ENCODE data around the gene ACP2. TPM values are rescaled to one million over a fixed set of nuclear protein-coding genes. Genes with fewer than 3 reads are reported as not detected.
A peak's percentile ranks its signal among the peaks of the same experiment; 100 is the strongest.

The ACP2 gene
- polyA plus RNA-seq, 1 of the 3 experiments (the other 2 are of a cell fraction): 17.5 TPM

DNA sequence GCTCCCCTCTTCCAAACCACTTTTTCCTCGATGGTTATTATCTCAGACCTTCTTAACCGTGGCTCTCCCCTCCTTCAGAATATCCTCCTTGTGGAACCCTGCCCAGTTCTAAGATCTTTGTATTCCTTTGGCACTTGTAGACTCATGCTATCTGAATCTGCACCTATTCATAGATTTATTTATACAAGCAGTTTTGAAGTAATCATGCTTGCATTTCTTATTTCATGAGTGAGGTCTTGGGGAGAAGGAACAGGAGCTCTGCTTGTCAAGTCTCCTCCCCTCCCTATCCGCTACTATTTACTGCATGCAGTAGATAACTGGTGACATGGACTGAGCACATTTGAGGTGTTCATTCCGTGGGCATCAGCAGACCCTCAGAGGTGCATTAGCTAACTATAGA lies 15.9 kb upstream of the ACP2 start:
- Histone ChIP-seq H3K9me2 (no peaks in the 10 kb centered on the region), H3K9me3 (no peaks in the 10 kb centered on the region), H3K36me3 (replicated peaks in 1 of 2; ENCODE audit: control insufficient read depth in 1 of 2, insufficient read depth in 2 of 2, low read length in 1 of 2) (no peaks in the 10 kb centered on the region), H2AFZ (ENCODE audit: low read depth) (peak overlapping the region; percentile 20; the same call in 1 of the 2 replicates), H3K4me3 (ENCODE audit: low read depth in 2 of 2, low read length in 1 of 2) (no peak overlapping the region), H3F3A (replicated peaks; ENCODE audit: insufficient read depth) (peaks cover 16% of the 10 kb centered on the region), H3K9ac (no peak overlapping the region), H3K4me2 (peak overlapping the region; percentile 48; the same call in 1 of the 2 replicates), H3K79me2 (ENCODE audit: insufficient read depth) (no peaks in the 10 kb centered on the region), H3K4me1 (ENCODE audit: control insufficient read depth in 1 of 2, insufficient read depth in 2 of 2, low read depth in 1 of 2, low read length in 1 of 2) (peaks cover 12 to 33% of the 10 kb centered on the region in 2 experiments; a peak in 3 of 4 replicates), H3K27ac (ENCODE audit: low read depth in 2 of 2, low read length in 1 of 2) (peak overlapping the region in 1 of 2 experiments; percentile 53; a peak in 2 of 4 replicates), H4K20me1 (ENCODE audit: insufficient read depth) (no peaks in the 10 kb centered on the region), H3K27me3 (ENCODE audit: insufficient read depth) (no peaks in the 10 kb centered on the region)
- TF ChIP-seq FOXJ3 (CRISPR knock-in tag; IDR thresholded peaks at IDR 0.05) (no peak), GATA2 (CRISPR knock-in tag; IDR thresholded peaks at IDR 0.05) (no peak), MXI1 (IDR thresholded peaks at IDR 0.05; ENCODE audit: low read depth, low read length) (no peak), NFIC (IDR thresholded peaks at IDR 0.05; ENCODE audit: borderline replicate concordance) (no peak), TEAD4 (IDR thresholded peaks at IDR 0.05; ENCODE audit: borderline replicate concordance, insufficient read depth) (no peak), ELF1 (IDR thresholded peaks at IDR 0.05) (no peak), FOXM1 (IDR thresholded peaks at IDR 0.05; ENCODE audit: low read depth) (no peak)
- POLR2A ChIA-PET: no interaction called here
- CTCF ChIA-PET: interaction anchor here (2.7 to 3.6 kb wide), 2 partner anchors 87 to 90 kb away, joined by 13 to 17 read pairs; partner anchors contain the start of gene ARFGAP2
- no peak for DNase-seq
- WGBS (ENCODE audit: low lambda C conversion rate): 92% methylated on average over 4 of the region's 4 CpGs

GRCh38 chr11:47264119-47264518 lies 15.5 kb upstream of the ACP2 start:
- no peak overlapping the region for H3K27ac ChIP-seq (ENCODE audit: low read depth in 2 of 2, low read length in 1 of 2)

More at GRCh38 chr11:47264119-47264518, 15.5 kb upstream of the ACP2 start:
- Histone ChIP-seq H3K9me2 (no peaks in the 10 kb centered on the region), H3K9ac (no peak overlapping the region), H3K4me3 (ENCODE audit: low read depth in 2 of 2, low read length in 1 of 2) (no peak overlapping the region), H3K79me2 (ENCODE audit: insufficient read depth) (no peaks in the 10 kb centered on the region), H3K27me3 (ENCODE audit: insufficient read depth) (no peaks in the 10 kb centered on the region), H3K36me3 (replicated peaks in 1 of 2; ENCODE audit: control insufficient read depth in 1 of 2, insufficient read depth in 2 of 2, low read length in 1 of 2) (no peaks in the 10 kb centered on the region), H4K20me1 (ENCODE audit: insufficient read depth) (no peaks in the 10 kb centered on the region), H2AFZ (ENCODE audit: low read depth) (no peak overlapping the region), H3K4me1 (ENCODE audit: control insufficient read depth in 1 of 2, insufficient read depth in 2 of 2, low read depth in 1 of 2, low read length in 1 of 2) (peaks cover 11 to 32% of the 10 kb centered on the region in 2 experiments; a peak in 3 of 4 replicates), H3K9me3 (no peaks in the 10 kb centered on the region), H3K4me2 (no peak overlapping the region), H3F3A (replicated peaks; ENCODE audit: insufficient read depth) (peaks cover 15% of the 10 kb centered on the region)
- ChIA-PET CTCF (interaction anchor here (1.5 to 3.6 kb wide), 4 partner anchors 9 to 90 kb away, joined by 4 to 17 read pairs (median 9); partner anchors contain the start of genes ACP2 and ARFGAP2), POLR2A (no interaction called here)
- 99% methylated on average over 6 of the region's 6 CpGs for WGBS (ENCODE audit: low lambda C conversion rate)
- TF ChIP-seq, protein P1, sequence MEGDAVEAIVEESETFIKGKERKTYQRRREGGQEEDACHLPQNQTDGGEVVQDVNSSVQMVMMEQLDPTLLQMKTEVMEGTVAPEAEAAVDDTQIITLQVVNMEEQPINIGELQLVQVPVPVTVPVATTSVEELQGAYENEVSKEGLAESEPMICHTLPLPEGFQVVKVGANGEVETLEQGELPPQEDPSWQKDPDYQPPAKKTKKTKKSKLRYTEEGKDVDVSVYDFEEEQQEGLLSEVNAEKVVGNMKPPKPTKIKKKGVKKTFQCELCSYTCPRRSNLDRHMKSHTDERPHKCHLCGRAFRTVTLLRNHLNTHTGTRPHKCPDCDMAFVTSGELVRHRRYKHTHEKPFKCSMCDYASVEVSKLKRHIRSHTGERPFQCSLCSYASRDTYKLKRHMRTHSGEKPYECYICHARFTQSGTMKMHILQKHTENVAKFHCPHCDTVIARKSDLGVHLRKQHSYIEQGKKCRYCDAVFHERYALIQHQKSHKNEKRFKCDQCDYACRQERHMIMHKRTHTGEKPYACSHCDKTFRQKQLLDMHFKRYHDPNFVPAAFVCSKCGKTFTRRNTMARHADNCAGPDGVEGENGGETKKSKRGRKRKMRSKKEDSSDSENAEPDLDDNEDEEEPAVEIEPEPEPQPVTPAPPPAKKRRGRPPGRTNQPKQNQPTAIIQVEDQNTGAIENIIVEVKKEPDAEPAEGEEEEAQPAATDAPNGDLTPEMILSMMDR (IDR thresholded peaks at IDR 0.05): no peak
- TF ChIP-seq ZBTB33 (IDR thresholded peaks at IDR 0.05; ENCODE audit: borderline replicate concordance, low read depth): no peak
- TF ChIP-seq TCF12 (IDR thresholded peaks at IDR 0.05): no peak
- no peak for TF ChIP-seq YY1 (IDR thresholded peaks at IDR 0.05; ENCODE audit: low read depth)
- TF ChIP-seq TEAD4 (IDR thresholded peaks at IDR 0.05; ENCODE audit: borderline replicate concordance, insufficient read depth): no peak
- TF ChIP-seq RXRA (IDR thresholded peaks at IDR 0.05; ENCODE audit: borderline replicate concordance, low read depth): no peak
- no peak for TF ChIP-seq RCOR1 (IDR thresholded peaks at IDR 0.05; ENCODE audit: low read length)
- TF ChIP-seq MXI1 (IDR thresholded peaks at IDR 0.05; ENCODE audit: low read depth, low read length): no peak
- TF ChIP-seq TAF1 (IDR thresholded peaks at IDR 0.05; ENCODE audit: borderline replicate concordance, low read depth, low read length): no peak
- TF ChIP-seq RAD21 (IDR thresholded peaks at IDR 0.05; ENCODE audit: low read length): no peak
- TF ChIP-seq CHD2 (IDR thresholded peaks at IDR 0.05; ENCODE audit: low read length, partially characterized antibody): no peak
- TF ChIP-seq GABPA (IDR thresholded peaks at IDR 0.05; ENCODE audit: low read depth): no peak
- TF ChIP-seq EP300 (IDR thresholded peaks at IDR 0.05; ENCODE audit: borderline replicate concordance in 1 of 2, low read depth in 1 of 2, low read length in 1 of 2): no peak
- TF ChIP-seq NFIC (IDR thresholded peaks at IDR 0.05; ENCODE audit: borderline replicate concordance): no peak
- no peak for TF ChIP-seq EZH2phosphoT487 (IDR thresholded peaks at IDR 0.05; ENCODE audit: borderline replicate concordance, low read depth)
- TF ChIP-seq POLR2AphosphoS5 (IDR thresholded peaks at IDR 0.05; ENCODE audit: low read depth, low read length): no peak
- TF ChIP-seq SIN3A (IDR thresholded peaks at IDR 0.05; ENCODE audit: borderline replicate concordance, low read depth, low read length): no peak
- no peak for TF ChIP-seq JUND (IDR thresholded peaks at IDR 0.05)
- DNase-seq: no peak

Data from SK-N-SH (cell line).